AG04449 (cell line): ENCODE data around the gene CRABP1.

Experiments
- CTCF ChIA-PET: fragments of 350-600 bp; formaldehyde crosslinking; extraction: SDS; loops from one replicate; lab custom pipeline; 2021; ENCODE audit warnings: antibody characterized with exemption; lab: Yijun Ruan, JAX
- POLR2A ChIA-PET: fragments of 400-600, 350-600 bp; formaldehyde crosslinking; extraction: SDS; loops from one replicate; lab custom pipeline; 2020; ENCODE audit warnings: antibody characterized with exemption, inconsistent platforms; lab: Yijun Ruan, JAX
- DNase-seq: peaks from one replicate; pipeline ENCODE4 v3.0.0-alpha.2; 2010; ENCODE audit warnings: low read depth, low spot score
- H3K4me3 ChIP-seq: 2 replicates; pipeline ENCODE4 v1.5.1; 2011; ENCODE audit warnings: low read depth, mild to moderate bottlenecking, control low read depth, low read length
- TF ChIP-seq, protein P1 (sequence below): IDR thresholded peaks from one replicate; pipeline ENCODE4 v1.5.1; 2011; ENCODE audit warnings: mild to moderate bottlenecking, moderate library complexity, low read length, control low read depth, inconsistent platforms; ENCODE audit not compliant: insufficient read depth; ENCODE audit errors: missing control alignments

Gene CRABP1

DNA sequence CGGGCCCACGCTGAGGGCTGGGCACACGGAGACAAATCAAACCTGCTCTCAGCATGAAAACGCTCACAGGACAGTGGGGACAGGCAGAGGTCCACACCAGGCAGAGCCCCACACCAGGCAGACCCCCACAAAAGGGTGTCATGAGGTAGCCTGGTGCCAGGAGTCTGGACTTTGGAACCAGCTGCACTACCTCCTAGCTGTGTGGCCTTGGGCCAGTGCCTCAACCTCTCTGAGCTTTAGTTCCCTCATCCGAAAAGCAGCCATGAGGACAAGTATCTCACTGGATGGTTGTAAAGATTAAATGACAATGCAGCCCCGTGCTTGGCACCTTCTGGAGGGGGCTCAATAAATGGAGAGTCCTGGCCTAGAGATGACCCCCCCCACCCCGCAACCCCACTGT, 16.5 kb upstream of the CRABP1 start:
- POLR2A ChIA-PET, result no interaction called here
- DNase-seq, result no peak
- TF ChIP-seq, protein P1, sequence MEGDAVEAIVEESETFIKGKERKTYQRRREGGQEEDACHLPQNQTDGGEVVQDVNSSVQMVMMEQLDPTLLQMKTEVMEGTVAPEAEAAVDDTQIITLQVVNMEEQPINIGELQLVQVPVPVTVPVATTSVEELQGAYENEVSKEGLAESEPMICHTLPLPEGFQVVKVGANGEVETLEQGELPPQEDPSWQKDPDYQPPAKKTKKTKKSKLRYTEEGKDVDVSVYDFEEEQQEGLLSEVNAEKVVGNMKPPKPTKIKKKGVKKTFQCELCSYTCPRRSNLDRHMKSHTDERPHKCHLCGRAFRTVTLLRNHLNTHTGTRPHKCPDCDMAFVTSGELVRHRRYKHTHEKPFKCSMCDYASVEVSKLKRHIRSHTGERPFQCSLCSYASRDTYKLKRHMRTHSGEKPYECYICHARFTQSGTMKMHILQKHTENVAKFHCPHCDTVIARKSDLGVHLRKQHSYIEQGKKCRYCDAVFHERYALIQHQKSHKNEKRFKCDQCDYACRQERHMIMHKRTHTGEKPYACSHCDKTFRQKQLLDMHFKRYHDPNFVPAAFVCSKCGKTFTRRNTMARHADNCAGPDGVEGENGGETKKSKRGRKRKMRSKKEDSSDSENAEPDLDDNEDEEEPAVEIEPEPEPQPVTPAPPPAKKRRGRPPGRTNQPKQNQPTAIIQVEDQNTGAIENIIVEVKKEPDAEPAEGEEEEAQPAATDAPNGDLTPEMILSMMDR, result no peak

DNA sequence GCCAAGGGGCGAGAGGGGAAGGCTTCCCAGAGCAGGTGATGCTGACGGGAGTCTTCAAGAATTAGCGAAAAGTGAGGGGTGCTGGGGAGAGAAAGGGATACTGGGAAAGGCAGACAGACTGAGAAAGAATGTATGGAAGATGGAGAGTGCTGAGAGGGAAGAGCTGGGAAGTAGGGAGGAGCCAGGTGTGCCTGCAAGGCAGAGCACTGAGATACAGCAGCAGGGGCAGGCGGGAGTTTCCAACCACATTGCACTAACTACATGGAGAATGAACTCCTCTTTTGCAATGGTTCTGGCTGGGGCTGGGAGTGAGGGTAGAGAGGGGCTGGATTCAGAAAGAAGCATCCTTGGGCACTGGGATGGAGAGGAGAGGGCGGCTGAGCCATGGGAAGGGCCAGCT, 16.0 kb upstream of the CRABP1 start:
- TF ChIP-seq, protein P1, result no peak
- no peak overlapping the region for H3K4me3 ChIP-seq
- no peak for DNase-seq
- CTCF ChIA-PET, result interaction anchor here (7.4 kb wide), 1 partner anchor 15 kb away, joined by 76 read pairs; no protein-coding TSS in a partner anchor
- POLR2A ChIA-PET, result interaction anchor here (0.9 kb wide), 1 partner anchor 114 kb away, joined by 4 read pairs; the partner anchor contains the start of gene IREB2

More for the DNA sequence above, 16.5 kb upstream of the CRABP1 start:
- no peak overlapping the region for H3K4me3 ChIP-seq
- CTCF ChIA-PET, result interaction anchor here (1.0 to 7.4 kb wide), 2 partner anchors 15 to 99 kb away, joined by 4 to 76 read pairs; no protein-coding TSS in a partner anchor

GRCh38 chr15:78325092-78325843, 14.9 kb upstream of the CRABP1 start:
- no peak overlapping the region for H3K4me3 ChIP-seq
- ChIA-PET CTCF (interaction anchor here (0.9 to 7.4 kb wide), 2 partner anchors 17 to 97 kb away, joined by 4 to 76 read pairs; no protein-coding TSS in a partner anchor), POLR2A (interaction anchor here (0.9 kb wide), 1 partner anchor 113 kb away, joined by 4 read pairs; the partner anchor contains the start of gene IREB2)
- TF ChIP-seq, protein P1, result no peak
- no peak for DNase-seq

DNA sequence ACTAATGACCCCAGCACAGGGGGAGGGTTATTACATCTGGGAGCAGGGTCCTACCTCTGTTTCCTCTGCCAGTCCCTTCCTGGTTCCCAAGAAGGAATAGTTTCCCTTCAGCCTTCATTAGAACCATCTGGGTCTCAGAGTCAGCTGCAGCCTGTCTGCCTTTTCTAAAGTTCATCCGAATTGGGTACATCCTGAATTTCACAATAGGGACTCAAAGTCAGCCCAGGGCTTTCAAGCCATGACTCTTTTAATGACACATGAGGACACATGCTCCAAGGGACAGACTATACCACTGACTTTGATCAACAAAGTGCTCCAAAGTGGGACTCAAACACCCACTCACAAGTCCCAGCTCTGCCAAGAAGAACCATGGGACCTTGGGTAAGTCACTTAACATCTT, 12.7 kb upstream of the CRABP1 start:
- TF ChIP-seq, protein P1, result no peak
- no peak for DNase-seq
- ChIA-PET POLR2A (no interaction called here), CTCF (interaction anchor here (0.7 to 7.4 kb wide), 4 partner anchors 19 to 253 kb away, joined by 3 to 76 read pairs (median 3); no protein-coding TSS in a partner anchor)
- no peak overlapping the region for H3K4me3 ChIP-seq

- ChIA-PET CTCF (interaction anchor here (2.9 kb wide), 1 partner anchor 93 kb away, joined by 12 read pairs; no protein-coding TSS in a partner anchor), POLR2A (no interaction called here)
- TF ChIP-seq, protein P1, result no peak
- DNase-seq, result no peak
- no peak overlapping the region for H3K4me3 ChIP-seq
These were observed 10.5 kb upstream of the CRABP1 start for GRCh38 chr15:78329625-78330024.

GRCh38 chr15:78334845-78335244, 5.3 kb upstream of the CRABP1 start:
- TF ChIP-seq, protein P1, result no peak
- ChIA-PET CTCF (no interaction called here), POLR2A (no interaction called here)
- H3K4me3 ChIP-seq, result no peak overlapping the region
- no peak for DNase-seq
